HG03103 (cell line): Measurements from ENCODE around the gene ADORA1.

Experiments used
- ATAC-seq: cut with Tn5 transposase; IDR thresholded peaks from one replicate; pipeline ENCODE4 v1.9.1; 2021; ENCODE audit warnings: low read depth; ENCODE audit not compliant: unreplicated experiment

ADORA1 gene

DNA sequence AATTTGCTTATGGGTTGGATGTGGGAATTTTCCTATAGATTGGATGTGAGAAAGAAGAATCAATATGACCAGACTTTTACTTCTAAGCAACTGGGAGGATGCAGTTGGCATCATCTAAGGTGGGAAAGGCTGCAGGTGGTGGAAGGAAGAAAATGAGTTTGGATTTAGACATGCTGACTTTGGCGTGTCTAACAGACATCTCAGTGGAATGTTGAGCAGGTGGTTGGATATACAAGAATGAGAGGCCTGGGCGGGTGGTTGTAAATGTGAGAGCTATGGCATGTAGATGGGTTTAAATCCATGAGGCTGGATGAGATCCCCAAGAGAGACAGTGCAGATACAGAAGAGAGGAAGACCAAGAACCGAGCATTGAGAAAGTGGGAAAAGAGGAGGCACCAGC, 10.5 kb downstream of the ADORA1 start:
- ATAC-seq = no peak

DNA sequence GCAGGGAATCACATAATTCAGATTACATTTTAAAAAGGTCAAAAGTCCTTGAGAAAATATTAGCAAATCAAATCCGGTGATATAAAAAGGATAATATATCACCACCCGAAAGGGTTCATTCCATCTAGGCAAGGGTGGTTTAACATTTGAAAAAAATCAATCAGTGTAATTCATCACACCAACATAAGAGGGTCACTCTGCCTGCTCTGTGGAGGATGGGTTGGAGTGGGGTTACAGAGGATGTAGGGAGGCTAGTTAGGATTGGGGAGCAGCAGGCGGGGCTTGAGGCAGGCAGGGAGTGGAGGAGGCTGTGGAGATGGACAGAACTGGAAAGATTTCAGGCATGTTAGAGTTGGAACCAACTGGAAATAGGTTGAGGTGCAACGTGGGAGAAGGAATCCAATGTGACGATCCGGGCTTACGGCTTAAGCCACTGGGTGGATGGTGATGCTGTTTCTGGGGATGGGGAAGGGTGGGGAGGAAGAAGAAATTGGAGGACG, 12.5 kb downstream of the ADORA1 start:
- ATAC-seq = no peak

DNA sequence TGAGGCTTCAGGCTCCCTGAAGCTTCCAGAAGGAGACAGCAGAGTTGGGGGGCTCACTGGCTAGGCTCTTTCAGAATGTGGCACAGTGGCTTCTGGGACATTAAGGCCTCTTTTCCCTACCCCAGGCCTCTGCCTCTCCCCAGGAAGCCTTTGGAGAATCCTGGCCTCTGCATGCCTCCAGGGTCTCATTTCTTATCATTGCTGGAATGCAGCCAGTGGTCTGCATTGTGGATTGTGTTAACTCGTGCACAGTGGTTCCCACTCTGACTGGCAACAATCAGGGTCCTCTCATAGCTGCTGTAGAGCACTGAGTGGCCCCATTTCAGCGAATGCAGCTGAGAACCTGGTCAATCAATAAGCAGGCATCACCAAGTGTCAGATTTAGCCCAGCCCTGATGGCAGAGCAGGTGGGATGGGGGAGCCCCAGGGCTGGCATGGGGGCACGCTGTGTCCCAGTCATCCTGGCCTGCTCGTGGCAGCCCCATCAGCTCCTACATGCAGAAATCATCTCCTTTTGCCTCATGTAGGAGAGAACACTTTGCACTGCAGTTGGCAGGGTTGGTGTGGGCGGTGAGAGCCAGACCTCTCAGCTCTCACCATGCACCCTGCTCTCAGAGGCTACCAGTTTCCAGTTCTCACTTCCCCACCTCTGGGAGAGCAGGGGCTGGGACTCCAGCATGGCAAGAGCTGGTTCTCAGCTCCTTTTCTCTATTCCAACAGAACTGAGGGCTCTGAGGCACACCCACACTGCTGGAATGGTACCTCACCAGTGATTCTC, 13.4 kb downstream of the ADORA1 start:
- no peak for ATAC-seq

DNA sequence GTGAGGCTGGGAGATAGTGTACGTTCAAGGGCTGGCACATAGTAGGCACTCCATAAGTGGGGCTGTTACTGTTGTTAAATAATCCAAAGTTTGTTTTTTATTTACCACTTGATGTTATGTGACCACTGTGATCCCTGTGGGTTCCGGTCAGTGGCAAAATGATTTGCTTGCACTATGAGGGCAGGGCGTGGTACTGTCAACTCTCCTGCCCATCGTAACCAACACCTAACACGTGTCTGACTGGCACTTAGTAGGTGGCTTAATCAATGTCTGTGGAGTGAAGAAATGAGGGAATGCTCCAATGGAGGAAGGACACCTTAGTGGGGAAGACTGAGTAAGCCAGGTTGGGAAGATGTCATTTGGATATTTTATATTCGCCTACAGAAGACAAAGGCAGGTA, 14.6 kb downstream of the ADORA1 start:
- no peak for ATAC-seq

DNA sequence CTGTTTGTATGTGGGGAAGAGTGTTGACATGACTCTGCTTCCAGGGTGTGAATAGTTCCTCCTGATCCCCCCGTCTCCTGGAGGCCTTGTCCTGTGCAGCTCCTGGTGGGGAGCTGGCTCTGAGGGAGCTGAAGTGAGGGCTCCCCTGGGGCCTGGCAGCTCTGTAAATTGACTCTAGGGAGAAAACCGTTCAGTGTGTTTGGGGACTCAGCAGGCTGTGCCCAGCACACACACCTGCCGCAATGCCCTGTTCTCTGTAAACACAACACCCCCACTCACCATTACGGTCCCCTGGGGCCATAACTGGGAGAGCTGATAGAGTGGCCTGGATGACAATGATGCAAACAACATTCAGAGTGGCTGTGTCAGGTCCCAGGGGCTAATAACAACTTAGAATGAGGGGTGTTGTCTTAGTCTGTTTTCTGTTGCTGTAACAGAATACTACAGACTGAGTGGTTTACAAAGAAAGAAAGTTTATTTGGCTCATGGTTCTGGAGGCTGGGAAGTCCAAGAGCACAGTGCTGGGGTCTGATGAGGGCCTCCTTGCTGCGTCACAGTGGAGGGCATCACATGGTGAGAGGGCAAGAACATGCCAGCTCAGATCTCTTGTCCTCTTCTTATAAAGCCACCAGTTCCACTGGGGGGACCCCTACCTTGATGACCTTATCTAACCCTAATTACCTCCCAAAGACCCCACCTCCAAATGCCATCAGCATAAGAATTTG, 15.3 kb downstream of the ADORA1 start:
- ATAC-seq = no peak

DNA sequence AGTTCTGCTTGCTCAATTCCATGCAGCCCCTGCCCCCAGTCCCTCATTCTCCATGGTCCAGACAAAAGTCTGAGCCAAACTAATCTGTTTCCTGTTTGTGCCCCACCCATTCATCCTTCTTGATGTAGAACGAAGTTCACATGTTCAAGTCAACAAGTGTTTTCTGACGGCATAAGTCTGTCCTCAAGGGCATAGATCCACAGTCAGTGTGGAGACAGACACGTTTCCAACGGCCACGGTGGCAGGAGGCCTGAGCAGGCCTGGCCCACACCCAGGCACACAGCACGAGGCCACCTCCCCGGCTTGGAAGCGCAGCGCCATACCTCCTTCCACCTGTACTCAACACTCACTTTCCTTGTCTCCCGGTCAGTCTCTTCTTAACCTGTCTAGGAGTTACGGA, 16.1 kb downstream of the ADORA1 start:
- no peak for ATAC-seq

DNA sequence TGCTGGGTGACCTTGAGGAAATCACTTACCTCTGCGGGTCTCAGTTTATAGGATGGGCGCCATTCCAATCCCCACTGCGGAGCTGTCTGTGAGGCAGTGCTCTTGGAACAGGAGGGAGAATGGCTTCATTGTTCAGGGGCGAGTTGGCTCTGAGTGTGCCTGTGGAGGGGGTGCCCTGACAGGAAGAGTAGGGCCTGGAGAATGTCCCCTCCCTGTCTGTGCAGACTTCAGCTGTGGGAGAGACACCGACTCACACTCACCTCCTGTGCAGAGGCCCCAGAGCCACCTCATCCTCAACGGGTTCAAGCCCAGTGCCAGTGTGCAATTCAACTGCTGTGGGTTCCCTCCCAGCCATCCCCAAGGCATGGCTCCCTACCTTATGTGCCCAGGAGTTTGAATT, 17.1 kb downstream of the ADORA1 start:
- ATAC-seq = no peak

DNA sequence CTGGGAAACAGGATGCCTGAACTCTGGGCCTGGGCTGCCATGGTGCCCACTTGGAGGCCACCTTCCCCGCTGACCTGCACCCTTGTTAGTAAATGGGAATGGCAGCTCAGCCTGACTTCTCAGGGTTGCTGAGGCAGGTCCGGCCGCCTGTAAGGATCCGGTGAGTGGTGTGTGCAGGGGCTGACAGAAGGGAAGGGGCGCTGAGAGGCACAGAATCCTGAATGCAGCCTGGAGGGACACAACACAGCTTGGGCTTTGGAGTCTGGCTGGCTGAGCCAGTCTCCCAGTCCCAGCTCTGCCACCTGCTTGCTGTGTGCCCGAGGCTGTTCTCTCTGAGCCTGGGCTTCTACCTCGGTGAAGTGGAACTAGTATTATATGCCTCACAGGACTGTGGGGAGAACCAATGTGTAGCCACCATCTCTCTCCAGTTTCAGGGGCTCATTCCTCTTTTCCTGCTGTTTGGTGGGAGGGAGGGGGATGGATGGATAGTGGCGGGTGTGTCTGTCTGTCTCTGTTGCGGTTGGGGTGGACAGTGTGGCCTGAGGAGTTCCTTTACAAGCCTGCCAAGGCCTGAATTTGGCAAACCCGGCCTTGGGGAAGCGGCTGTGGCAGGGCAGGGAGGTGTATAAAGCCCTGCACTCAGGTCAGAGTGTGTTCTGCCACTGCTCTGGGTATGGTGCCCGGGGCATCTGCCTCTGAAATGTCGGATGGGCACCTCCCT, 18.0 kb downstream of the ADORA1 start:
- no peak for ATAC-seq

DNA sequence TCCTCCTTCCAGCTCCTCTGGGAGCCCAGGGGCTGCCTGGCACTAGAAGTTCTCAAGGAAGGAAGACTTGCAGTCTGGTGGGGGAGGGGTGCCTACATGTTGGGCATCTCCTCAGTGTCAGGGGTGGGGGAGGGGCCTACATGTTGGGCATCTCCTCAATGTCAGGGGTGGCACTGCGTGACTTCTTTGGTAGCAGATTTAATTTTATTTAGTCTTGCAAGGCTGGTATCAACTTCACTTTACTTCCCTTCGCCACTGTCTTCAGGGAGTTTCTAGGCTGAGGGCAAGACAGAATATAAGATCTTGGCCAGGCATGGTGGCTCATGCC, 18.5 kb downstream of the ADORA1 start:
- ATAC-seq = no peak

DNA sequence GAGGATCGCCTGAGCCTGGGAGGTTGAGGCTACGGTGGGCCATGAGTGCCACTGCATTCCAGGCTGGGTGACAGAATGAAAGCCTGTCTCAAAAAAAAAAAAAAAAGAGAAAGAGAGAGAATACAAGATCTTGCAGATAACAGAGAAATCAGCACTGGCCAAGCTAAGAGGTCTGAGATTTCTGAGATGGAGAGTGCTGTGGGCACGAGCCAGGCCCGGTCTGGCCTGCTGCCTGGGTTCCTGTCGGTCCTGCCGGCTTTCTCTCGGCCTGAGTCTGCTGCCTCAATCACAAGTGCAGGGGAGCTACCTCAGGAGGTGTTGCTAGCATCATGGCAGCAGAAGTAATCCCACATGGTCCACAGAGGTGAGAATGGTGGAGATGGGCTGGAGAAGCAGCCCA, 19.0 kb downstream of the ADORA1 start:
- no peak for ATAC-seq

DNA sequence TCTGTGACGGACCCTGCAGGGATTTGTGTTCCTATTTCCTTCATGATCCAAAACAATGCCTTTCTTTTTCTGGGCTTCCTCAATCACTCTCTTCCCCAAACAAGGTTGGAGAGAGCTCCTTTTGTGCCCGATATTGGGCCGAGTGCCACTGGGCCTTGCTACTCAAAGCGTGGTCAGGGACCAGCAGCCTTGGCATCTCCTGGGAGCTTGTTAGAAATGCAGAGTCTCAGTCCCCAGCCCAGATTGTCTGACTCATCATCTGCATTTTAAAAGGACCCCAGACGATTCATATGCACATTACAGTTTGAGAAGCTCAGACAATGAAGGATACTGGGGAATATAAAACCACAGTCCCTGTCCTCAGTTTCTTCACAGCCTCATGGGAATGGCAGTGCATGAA, 19.9 kb downstream of the ADORA1 start:
- ATAC-seq = no peak

DNA sequence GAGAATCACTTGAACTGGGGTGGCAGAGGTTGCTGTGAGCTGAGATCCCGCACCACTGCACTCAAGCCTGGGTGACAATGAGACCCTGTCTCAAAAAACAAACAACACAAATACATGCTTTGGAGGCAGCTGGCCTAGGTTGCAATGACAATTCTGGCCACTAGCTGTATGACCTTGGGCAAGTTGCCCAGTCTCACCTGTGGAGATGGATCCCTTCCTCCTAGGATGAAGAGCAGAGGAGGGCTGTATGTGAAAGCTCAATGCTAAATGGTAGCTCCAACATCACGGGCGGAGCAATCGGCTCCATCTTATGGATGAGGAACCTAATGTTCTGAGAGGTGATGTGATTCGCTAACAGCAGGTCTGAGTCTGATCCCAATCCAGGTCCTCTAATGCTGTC, 20.6 kb downstream of the ADORA1 start:
- ATAC-seq = no peak

DNA sequence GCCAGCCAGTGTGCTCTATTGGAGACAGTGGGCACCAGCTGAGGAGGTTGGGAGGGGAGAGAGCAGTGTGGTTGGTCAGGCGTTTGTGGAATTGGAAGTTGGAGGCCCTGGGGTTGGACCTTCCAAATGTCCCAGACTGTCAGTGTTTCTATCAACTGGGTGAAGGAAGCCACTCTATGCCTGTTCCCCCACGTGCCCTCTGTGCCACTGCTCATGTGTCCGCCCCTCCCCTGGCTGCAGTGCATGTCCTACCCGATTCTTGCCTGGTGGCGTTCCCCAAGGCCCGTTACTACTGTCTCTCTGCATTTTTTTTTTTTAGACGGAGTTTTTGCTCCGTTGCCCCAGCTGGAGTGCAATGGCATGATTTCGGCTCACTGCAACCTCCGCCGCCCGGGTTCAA, 21.1 kb downstream of the ADORA1 start:
- no peak for ATAC-seq

DNA sequence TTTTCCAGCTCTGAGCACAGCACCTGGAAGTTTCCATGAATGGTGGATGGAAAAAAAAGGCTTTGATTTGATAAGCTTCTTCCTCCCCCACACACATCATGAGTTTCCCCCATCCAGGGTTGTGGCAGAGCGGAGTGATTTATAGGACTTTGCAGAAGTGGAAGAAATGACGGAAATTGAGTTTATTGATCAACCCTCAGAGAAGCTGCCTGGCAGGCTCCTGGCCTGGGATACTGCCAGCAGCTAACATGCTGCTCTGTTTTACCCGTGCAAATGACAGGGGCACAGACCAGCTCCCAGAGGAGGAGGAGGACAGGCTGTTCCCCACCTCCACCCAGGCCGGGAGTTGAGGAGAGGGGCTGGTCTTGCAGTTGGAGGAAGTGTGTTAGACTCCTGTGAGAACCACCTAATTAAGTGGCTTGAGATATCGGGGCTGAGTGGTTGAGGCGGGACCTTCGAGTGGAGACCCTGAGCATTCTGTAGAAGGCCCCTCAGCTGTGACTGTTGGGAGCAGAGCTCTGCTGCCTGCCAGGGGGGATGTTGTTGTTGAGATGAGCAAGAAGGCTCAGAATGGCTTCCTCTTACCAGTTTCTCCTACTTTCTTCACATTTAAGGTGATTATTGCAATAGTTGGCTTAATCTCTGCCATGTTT, 21.8 kb downstream of the ADORA1 start:
- ATAC-seq = no peak

DNA sequence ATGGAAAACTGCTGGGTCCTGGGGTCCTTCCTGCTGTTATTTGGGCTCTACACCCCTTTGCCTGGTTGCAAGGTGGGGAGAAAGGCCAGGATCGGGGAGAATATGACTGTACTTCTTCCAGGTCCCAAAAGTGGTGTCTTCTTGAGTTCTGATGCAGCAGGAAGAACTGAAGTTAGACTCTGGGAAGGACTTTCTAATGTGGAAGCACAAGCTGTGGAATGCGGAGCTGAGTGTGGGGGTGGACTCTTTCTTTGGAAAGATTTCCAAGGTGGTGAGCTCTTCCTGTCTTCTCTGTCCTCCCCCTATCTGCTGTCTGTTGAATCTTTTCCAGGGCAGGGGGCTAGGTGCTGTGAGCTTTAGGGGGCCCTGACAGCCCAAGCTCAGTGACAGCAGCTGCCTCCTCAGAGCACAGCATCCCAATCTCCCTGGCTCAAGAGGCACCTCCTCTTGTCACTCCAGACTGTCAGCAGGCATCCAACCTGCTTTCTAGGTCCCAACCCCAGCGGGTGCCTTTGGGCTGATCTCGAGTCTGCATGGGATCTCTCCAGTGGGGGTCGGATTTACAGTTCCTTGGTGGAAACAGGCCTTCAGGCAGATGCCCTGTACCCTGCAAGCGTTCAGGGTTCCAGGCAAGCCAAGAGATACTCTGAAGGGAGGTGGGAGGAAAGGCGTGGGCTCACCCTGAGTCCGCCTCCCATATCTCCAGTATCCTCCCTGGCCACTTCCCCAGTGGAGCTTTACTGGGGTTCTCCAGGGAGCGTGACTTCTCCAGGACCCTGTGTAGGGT, 23.2 kb downstream of the ADORA1 start:
- no peak for ATAC-seq

DNA sequence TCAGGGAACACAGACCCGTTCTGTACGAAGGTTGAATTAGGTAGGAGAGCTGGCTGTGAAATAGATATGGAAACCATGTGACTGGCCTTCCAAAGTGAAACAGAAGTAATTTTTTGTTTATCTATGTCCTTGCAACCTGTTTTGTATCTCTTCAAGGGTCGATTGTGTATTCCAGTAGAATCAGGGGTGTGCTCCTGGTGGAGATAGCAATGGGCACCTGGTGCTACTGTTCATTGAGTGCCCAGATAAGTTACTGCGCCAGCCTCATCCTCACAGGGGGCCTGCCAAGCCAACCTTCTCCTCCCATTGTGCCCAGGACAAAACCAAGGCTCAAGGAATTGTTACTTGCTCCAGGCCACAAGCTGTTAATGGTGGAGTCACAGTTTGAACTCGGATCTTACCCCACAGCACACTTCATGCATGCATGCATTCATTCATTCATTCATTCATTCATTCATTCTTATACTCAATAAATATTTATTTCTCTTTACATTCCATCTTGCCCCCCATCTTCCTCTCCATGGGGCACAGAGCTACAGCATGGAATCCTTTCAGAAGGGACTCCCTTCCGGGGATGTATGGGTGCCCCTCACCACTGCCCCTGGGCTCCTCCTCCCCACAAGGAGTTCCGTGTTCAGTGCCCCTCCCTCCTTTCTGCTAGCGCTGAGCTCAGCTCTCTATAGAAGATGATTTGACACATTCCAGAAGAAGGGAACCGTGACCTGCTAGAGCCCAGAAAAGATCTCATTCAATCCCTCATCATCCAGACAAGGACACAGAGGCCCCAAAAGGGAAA, 24.0 kb downstream of the ADORA1 start:
- no peak for ATAC-seq

DNA sequence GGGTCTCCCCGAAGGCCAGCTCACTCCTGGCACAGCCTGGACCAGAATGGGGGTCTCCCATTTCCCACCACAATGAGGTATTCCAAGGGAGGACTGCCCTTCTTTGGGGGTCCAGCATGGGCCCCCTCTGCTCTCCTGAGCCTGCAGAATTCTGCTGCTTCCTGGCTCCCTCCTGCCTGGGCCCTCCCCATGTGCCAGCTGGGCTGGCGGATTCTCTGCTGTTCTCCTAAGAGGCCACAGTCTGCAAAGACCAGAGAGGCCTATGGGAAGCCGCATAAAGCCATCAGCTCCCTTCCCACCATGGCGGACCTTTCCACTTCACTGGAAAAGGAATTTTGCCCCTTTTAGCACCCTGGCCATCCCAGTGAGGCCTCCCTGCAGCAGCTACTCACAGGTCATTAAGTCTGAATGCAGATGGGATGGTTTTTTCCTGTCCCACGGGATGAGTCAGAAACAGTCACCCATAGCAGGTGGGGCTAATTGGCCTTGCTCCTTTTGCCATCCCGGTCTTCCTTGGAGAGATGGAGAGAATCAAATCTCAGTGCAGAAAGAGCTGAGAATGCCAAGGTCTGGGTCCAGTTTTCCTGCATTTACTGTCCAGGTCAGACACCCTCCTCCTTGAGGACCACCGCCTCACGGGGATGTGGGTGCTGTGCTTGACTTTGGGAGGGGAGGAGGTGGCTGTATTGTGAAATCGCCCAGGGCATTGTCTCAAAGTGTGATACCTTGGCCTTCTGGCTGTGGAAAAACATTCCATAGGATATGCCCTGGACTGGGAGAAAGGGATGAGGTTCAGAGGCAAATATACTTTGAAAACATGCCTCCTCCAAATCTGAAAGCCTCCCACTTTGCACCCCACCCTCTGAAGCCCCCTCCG, 24.9 kb downstream of the ADORA1 start:
- ATAC-seq = no peak
